ENCODE results near the gene FZR1. TPM values are rescaled to one million over a fixed set of nuclear protein-coding genes. Genes with fewer than 3 reads are reported as not detected.

FZR1 gene
- total RNA-seq, 1 donor from 2014 or later = 25.5 TPM

- H3K4me3 ChIP-seq (ENCODE audit: low read depth, low read length) = no peak overlapping the region
- FAIRE-seq (no peak), DNase-seq (ENCODE audit: low read depth) (no peak)
- H3K27me3 ChIP-seq (ENCODE audit: control insufficient read depth, insufficient read depth, low read length) = no peaks in the 10 kb centered on the region
- H3K36me3 ChIP-seq (ENCODE audit: control insufficient read depth, insufficient read depth, low read length) = peaks cover 13% of the 10 kb centered on the region
- no peak for TF ChIP-seq CTCF (IDR thresholded peaks at IDR 0.05; ENCODE audit: insufficient read depth, low read length, severe bottlenecking)
Measured at GRCh38 chr19:3492919-3493318, 13.2 kb upstream of the FZR1 start.

- Histone ChIP-seq H3K36me3 (ENCODE audit: control insufficient read depth, insufficient read depth, low read length) (peaks cover 13% of the 10 kb centered on the region), H3K4me3 (ENCODE audit: low read depth, low read length) (no peak overlapping the region), H3K27me3 (ENCODE audit: control insufficient read depth, insufficient read depth, low read length) (no peaks in the 10 kb centered on the region)
- FAIRE-seq = no peak
- DNase-seq (ENCODE audit: low read depth) = no peak
- no peak for TF ChIP-seq CTCF (IDR thresholded peaks at IDR 0.05; ENCODE audit: insufficient read depth, low read length, severe bottlenecking)
Measured at GRCh38 chr19:3493651-3494050, 12.5 kb upstream of the FZR1 start.

GRCh38 chr19:3494051-3494450 is 12.1 kb upstream of the FZR1 start:
- Histone ChIP-seq H3K4me3 (ENCODE audit: low read depth, low read length) (no peak overlapping the region), H3K36me3 (ENCODE audit: control insufficient read depth, insufficient read depth, low read length) (peaks cover 13% of the 10 kb centered on the region), H3K27me3 (ENCODE audit: control insufficient read depth, insufficient read depth, low read length) (no peaks in the 10 kb centered on the region)
- no peak for TF ChIP-seq CTCF (IDR thresholded peaks at IDR 0.05; ENCODE audit: insufficient read depth, low read length, severe bottlenecking)
- FAIRE-seq (no peak), DNase-seq (ENCODE audit: low read depth) (no peak)

- FAIRE-seq = no peak
Measured at GRCh38 chr19:3494559-3494958, 11.6 kb upstream of the FZR1 start.

GRCh38 chr19:3496392-3497273 is 9.5 kb upstream of the FZR1 start:
- no peak for DNase-seq (ENCODE audit: low read depth)
- no peak overlapping the region for H3K4me3 ChIP-seq (ENCODE audit: low read depth, low read length)
- peaks cover 13% of the 10 kb centered on the region for H3K36me3 ChIP-seq (ENCODE audit: control insufficient read depth, insufficient read depth, low read length)
- no peaks in the 10 kb centered on the region for H3K27me3 ChIP-seq (ENCODE audit: control insufficient read depth, insufficient read depth, low read length)
- TF ChIP-seq CTCF (IDR thresholded peaks at IDR 0.05; ENCODE audit: insufficient read depth, low read length, severe bottlenecking) = no peak
- FAIRE-seq = no peak

More at GRCh38 chr19:3494559-3494958, 11.6 kb upstream of the FZR1 start:
- H3K36me3 ChIP-seq (ENCODE audit: control insufficient read depth, insufficient read depth, low read length) = peaks cover 13% of the 10 kb centered on the region
- no peak overlapping the region for H3K4me3 ChIP-seq (ENCODE audit: low read depth, low read length)
- DNase-seq (ENCODE audit: low read depth) = no peak
- no peaks in the 10 kb centered on the region for H3K27me3 ChIP-seq (ENCODE audit: control insufficient read depth, insufficient read depth, low read length)
- TF ChIP-seq CTCF (IDR thresholded peaks at IDR 0.05; ENCODE audit: insufficient read depth, low read length, severe bottlenecking) = no peak
